ENCODE measurements around the gene TWF1. TPM values are rescaled to one million over a fixed set of nuclear protein-coding genes. Genes with fewer than 3 reads are reported as not detected.

Gene TWF1
- total and polyA plus RNA-seq, 8 donors = 56.8 to 75.9 (median 64.6) TPM

- peaks cover 0 to 70% of the 10 kb centered on the region in 2 donors for H3K36me3 ChIP-seq
- H3K4me1 ChIP-seq = peaks cover 0 to 3% of the 10 kb centered on the region in 2 donors
- H3K4me3 ChIP-seq = no peak overlapping the region
- no peaks in the 10 kb centered on the region for H3K27me3 ChIP-seq
- intact Hi-C loops (cut with DNase I) = no loop called here
- ATAC-seq (peak; percentile 95), DNase-seq (peak in 2 of 4 donors; percentile 26 to 66)
- H3K9me3 ChIP-seq = no peaks in the 10 kb centered on the region
- H3K27ac ChIP-seq = no peak overlapping the region
- TF ChIP-seq CTCF (IDR thresholded peaks at IDR 0.05) = no peak
Measured at GRCh38 chr12:43795716-43796280, 10.3 kb downstream of the TWF1 start.

- Histone ChIP-seq H3K4me1 (no peaks in the 10 kb centered on the region), H3K36me3 (peaks cover 0 to 52% of the 10 kb centered on the region in 2 donors), H3K4me3 (no peak overlapping the region), H3K27ac (no peak overlapping the region), H3K9me3 (no peaks in the 10 kb centered on the region), H3K27me3 (no peaks in the 10 kb centered on the region)
- TF ChIP-seq CTCF (IDR thresholded peaks at IDR 0.05) = no peak
- DNase-seq = peak in 1 of 4 donors; percentile 19
- ATAC-seq = no peak
- intact Hi-C loops (cut with DNase I) = no loop called here
Measured at GRCh38 chr12:43789941-43790340, 16.2 kb downstream of the TWF1 start.

- H3K9me3 ChIP-seq = no peaks in the 10 kb centered on the region
- no peak for TF ChIP-seq CTCF (IDR thresholded peaks at IDR 0.05)
- H3K27ac ChIP-seq = no peak overlapping the region
- DNase-seq (no peak), ATAC-seq (no peak)
- no peaks in the 10 kb centered on the region for H3K27me3 ChIP-seq
- H3K36me3 ChIP-seq = peaks cover 0 to 69% of the 10 kb centered on the region in 2 donors
- no peaks in the 10 kb centered on the region for H3K4me1 ChIP-seq
- H3K4me3 ChIP-seq = no peak overlapping the region
- intact Hi-C loops (cut with DNase I) = no loop called here
Measured at GRCh38 chr12:43786899-43787693, 19.0 kb downstream of the TWF1 start.

GRCh38 chr12:43776498-43776897, 29.6 kb downstream of the TWF1 start:
- no peaks in the 10 kb centered on the region for H3K27me3 ChIP-seq
- H3K4me3 ChIP-seq = no peak overlapping the region
- peak; percentile 64 for ATAC-seq
- intact Hi-C loops (cut with DNase I) = no loop called here
- TF ChIP-seq CTCF (IDR thresholded peaks at IDR 0.05) = no peak
- H3K27ac ChIP-seq = no peak overlapping the region
- H3K4me1 ChIP-seq = no peaks in the 10 kb centered on the region
- peaks cover 0 to 98% of the 10 kb centered on the region in 2 donors for H3K36me3 ChIP-seq
- DNase-seq = peak in 1 of 4 donors; percentile 41
- H3K9me3 ChIP-seq = no peaks in the 10 kb centered on the region

- H3K4me3 ChIP-seq = no peak overlapping the region
- TF ChIP-seq CTCF (IDR thresholded peaks at IDR 0.05) = no peak
- H3K36me3 ChIP-seq = peaks cover 0 to 32% of the 10 kb centered on the region in 2 donors
- no peaks in the 10 kb centered on the region for H3K9me3 ChIP-seq
- ATAC-seq (no peak), DNase-seq (no peak)
- intact Hi-C loops (cut with DNase I) = no loop called here
- H3K4me1 ChIP-seq = peaks cover 8 to 21% of the 10 kb centered on the region in 2 donors
- H3K27me3 ChIP-seq = no peaks in the 10 kb centered on the region
- H3K27ac ChIP-seq = no peak overlapping the region
Measured at GRCh38 chr12:43766291-43766690, 39.8 kb downstream of the TWF1 start.

Measured in left lung (tissue), 10 donors.